NCI-H128 (cell line): ENCODE results near the gene RNF13.

ENCODE experiments used
- DNase-seq: peaks from one replicate; lab custom pipeline; 2025; ENCODE audit not compliant: unreplicated experiment; lab: John Stamatoyannopoulos, UW

RNF13 gene

GRCh38 chr3:149983628-149984027 is 170.6 kb downstream of the RNF13 start:
- no peak for DNase-seq

GRCh38 chr3:149989307-149989706 is 176.3 kb downstream of the RNF13 start:
- DNase-seq, result no peak

- DNase-seq, result no peak
These were observed 177.5 kb downstream of the RNF13 start for GRCh38 chr3:149990423-149990948.

- no peak for DNase-seq
These were observed 179.5 kb downstream of the RNF13 start for GRCh38 chr3:149992416-149993058.

GRCh38 chr3:149998946-149999345 is 185.9 kb downstream of the RNF13 start:
- DNase-seq, result no peak

- DNase-seq, result no peak
These were observed 186.4 kb downstream of the RNF13 start for GRCh38 chr3:149999421-149999820.

GRCh38 chr3:150000641-150001040 is 187.6 kb downstream of the RNF13 start:
- no peak for DNase-seq

- DNase-seq, result no peak
These were observed 192.5 kb downstream of the RNF13 start for GRCh38 chr3:150005243-150006112.

GRCh38 chr3:150006794-150007193 is 193.8 kb downstream of the RNF13 start:
- no peak for DNase-seq
